Stimulated activated CD8-positive, alpha-beta memory T cell treated with anti-CD3 and anti-CD28 coated beads, Interleukin-2, amount 100 ng/mL, for 1 hour (primary cell): ENCODE data around the gene MRPS33.
"Not testable (repeated sequence)": the region's sequence is repeated elsewhere in the genome, so short reads cannot be mapped to it uniquely, and the experiment has no call there.

Source experiments
- DNase-seq, 2 donors: peaks; one replicate each; pipeline ENCODE4 v3.0.0-alpha.2; 2020; ENCODE audit warnings: low read depth in 2 of 2

The MRPS33 gene

GRCh38 chr7:141014524-141015395, at the start of gene MRPS33:
Gene MRPS33 (minus strand): TSS chr7:141014952. CDS start chr7:141010633, 4,319 bp downstream.
- peak; percentile 84 to 91 for DNase-seq

DNA sequence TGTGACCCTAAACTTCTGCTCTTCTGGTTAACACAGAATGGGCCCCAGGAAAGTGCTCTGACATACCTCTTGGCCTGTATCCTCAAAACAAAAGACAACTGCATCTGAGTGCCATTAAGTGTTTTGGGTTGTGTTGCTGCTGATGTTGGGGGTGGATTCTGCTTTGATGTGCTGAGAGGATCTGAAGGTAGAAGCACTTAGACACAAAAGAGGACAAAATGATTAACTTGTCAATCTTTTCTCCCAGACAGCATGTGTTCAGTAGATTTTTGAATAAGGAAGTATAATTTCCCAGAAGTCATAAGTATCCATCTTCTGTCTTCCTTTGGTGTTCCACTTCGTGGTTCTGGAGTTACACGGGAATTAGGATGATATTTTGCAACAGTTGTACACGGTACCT, 43.0 kb upstream of the MRPS33 start:
- DNase-seq = no peak

DNA sequence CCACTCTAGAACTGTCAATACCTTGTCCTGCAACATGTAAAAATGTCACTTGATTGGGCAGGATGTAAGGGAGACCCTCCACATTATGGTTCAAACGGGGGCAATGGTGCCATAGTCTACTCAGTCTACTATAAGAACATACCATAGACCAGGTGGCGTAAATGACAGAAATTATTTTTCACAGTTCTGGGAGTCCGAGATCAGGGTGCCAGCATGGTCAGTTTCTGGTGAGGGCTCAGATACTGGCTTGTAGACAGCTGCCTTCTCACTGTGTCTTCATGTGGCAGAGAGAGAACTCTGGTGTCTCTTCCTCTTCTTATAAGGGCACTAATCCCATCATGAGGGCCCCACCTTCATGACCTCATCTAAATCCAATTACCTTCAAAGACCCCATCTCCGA, 40.4 kb upstream of the MRPS33 start:
- no peak for DNase-seq

GRCh38 chr7:141053626-141054025, 38.9 kb upstream of the MRPS33 start:
- DNase-seq = peak; percentile 12 to 27

DNA sequence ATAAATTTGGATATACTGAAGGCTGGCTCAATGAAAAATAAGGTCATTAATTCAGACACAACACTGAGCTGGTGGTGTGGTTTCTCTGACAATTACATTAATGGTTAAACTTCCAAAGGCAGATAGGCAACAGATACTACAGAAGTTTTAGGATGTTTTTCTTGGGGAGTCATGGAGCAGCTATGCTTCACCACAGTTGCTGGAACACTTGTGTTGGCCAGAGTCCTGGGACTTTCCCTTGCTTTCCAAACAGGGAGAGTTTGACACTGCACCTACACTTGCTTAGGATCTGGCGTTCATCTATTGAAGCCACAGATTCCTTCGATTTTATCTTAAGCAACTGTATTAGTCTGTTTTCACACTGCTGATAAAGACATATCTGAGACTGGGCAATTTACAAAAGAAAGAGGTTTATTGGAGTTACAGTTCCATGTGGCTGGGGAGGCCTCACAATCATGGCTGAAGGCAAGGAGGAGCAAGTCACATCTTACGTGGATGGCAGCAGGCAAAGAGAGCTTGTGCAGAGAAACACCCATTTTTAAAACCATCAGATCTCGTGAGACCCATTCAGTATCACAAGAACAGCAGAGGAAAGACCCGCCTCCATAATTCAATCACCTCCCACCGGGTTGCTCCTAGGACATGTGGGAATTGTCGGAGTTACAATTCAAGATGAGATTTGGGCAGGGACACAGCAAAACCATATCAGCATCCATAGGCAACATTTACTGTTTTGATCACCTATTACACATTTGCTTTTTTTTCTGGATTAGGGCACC, 31.3 kb upstream of the MRPS33 start:
- DNase-seq = no peak

DNA sequence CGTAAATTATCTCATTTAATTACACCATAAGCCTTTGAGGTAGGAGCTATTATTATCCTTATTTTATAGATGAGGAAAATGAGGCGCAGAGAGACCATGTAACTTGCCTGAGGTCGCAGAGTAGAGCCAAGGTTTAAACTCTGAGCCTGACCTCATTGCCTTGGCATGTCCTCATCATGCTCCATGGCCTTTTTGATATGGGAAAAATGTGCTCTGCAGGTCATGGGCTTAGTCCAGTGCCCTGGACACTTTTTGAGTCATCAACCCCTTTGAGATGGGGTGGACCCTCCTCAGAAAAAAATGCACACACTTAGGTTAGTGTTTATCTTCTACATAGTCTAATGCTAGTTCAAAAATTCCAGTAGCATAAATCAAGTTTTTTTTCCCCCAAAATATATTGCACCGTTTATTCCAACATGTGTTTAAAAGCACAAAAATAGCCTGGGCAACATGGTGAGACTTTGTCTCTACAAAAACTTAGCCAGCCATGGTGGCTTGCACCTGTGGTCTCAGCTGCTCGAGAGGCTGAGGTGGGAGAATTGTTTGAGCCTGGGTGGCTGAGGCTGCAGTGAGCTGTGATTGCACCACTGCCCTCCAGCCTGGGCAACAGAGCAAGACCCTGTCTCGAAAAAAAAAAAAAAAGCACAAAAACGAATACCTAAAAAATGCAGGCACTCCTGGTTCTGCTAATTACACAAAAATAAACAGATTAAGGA, 30.5 kb upstream of the MRPS33 start:
- no peak for DNase-seq

- DNase-seq = no peak
Measured at GRCh38 chr7:141043616-141044015, 28.9 kb upstream of the MRPS33 start.

DNA sequence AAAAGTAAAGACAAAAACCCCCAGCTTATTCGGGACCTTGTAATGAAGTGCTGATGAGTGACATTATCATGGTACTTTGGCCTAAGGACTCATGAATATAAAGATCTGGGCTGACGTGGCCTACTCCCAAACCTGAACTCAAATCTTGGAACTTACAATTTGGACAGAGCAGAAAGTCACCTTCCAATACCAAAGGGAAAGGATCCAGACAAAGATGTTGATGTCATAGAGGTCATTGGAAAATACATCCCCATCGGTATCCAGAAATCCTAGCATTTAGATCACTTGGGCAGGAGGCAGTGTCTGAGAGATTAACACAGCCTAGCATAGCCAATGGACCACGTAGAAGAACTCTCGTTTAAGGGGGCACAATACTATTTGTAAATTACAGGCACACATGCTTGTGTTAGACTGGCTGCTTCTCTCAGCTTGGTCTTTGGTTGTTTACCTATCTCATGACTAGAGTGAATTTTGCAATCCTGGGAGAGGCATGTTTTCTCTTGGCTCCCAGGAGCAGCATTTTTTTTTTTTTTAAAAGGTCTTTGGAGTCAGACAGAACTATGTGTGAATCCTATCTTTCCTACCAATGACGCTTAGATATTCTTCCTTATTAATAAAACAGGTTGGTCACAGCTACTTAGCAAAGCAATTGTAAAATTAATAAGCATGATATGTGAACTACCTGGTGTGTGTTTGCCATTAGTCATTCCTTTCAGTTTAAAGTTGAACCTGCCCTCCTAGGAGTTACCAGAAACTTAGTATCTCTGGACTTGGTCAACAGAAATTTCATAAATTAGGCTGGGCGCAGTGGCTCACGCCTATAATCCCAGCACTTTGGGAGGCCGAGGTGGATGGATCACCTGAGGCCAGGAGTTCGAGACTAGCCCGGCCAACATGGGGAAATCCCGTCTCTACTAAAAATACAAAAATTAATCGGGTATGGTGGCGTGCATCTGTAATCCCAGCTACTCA, 27.8 kb upstream of the MRPS33 start:
- DNase-seq = no peak

- no peak for DNase-seq
Measured at GRCh38 chr7:141039376-141039775, 24.6 kb upstream of the MRPS33 start.

- DNase-seq = not testable (repeated sequence)
Measured at GRCh38 chr7:141038100-141038499, 23.3 kb upstream of the MRPS33 start.

- DNase-seq = not testable (repeated sequence)
Measured at GRCh38 chr7:141032539-141033323, 18.0 kb upstream of the MRPS33 start.

- no peak for DNase-seq
Measured at GRCh38 chr7:141028767-141029166, 14.0 kb upstream of the MRPS33 start.

DNA sequence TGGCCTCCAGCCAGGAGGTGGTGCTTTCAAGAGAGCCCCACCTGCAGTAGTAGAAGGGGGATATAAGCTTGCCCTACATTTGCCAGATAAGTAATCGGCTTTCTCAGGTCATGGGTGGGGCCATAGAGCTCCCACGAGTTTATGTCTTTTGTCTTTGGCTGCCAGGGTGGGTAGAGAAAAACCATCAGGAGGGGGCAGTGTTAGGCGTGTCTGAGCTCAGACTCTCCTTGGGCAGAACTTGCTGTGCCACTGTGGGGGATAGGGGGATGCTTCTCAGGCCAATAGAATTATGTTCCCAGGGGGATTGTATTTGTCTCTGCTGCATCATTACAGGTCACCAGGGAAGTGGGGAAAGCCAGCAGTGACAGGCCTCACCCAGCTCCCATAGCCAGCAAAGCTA, 12.3 kb upstream of the MRPS33 start:
- no peak for DNase-seq

DNA sequence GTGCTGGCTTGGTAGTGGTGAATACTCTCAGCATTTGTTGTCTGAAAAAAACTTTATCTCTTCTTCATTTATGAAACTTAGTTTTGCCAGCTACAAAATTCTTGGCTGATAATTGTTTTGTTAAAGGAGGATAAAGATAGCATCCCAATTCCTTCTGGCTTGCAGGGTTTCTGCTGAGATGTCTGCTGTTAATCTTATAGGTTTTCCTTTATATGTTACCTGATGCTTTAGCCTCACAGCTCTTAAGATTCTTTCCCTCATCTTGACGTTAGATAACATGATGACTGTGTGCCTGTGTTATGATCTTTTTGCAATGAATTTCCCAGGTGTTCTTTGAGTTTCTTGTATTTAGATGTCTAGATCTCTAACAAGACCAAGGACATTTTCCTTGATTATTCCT, 9.9 kb upstream of the MRPS33 start:
- DNase-seq = no peak

DNA sequence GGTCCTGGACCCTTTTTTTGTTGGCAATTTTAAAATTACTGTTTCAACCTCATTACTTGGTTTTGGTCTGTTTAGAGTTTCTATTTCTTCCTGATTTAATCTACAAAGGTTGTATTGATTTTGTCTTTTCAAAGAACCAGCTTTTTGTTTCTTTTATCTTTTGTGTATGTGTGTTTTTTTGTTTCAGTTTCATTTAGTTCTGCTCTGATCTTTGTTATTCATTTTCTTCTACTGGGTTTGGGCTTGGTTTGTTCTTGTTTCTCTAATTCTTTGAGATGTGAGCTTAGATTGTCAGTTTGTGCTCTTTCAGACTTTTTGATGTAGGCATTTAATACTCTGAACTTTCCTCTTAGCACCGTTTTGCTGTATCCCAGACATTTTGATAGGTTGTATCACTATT, 8.5 kb upstream of the MRPS33 start:
- no peak for DNase-seq

DNA sequence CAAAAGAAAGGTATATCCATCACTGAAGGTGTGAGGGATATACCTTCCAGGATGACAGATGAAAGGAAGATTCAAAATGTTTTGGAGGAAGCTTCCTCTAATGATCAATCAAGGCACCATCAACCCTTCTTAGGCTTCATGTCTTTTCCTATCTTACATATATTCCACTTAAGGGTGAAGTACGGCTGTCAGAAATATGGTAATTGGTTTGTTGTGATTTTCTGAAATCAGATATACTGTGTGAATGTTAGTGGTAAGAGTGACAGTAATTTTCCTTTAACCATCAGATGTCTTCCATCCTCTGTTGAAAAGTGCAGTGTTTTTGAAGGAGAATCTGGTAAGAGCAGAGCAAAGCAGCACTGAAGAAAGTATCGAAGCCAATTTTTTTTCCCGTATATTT, 2.8 kb upstream of the MRPS33 start:
- no peak for DNase-seq

DNA sequence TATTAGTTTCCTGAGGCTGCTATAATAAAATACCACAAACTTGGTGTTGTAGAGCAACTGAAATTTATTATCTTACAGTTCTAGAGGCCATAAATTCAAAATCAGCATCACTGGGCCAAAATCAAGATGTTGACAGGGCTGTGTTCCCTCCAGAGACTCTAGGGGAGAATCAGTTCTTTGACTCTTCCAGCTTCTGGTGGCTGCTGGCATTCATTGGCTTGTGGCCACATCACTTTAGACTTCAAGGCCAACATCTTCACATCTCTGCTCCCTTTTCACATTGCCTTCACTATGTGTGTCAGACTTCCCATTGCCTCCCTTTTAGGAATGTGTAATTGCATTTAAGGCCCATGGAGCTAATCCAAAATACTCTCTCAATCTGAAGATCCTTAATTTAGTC, 1.6 kb upstream of the MRPS33 start:
- no peak for DNase-seq

- DNase-seq = no peak
Measured at GRCh38 chr7:141014125-141014523, 628 bp downstream of the MRPS33 start.

GRCh38 chr7:141013345-141013715, 1.4 kb downstream of the MRPS33 start:
- no peak for DNase-seq

DNA sequence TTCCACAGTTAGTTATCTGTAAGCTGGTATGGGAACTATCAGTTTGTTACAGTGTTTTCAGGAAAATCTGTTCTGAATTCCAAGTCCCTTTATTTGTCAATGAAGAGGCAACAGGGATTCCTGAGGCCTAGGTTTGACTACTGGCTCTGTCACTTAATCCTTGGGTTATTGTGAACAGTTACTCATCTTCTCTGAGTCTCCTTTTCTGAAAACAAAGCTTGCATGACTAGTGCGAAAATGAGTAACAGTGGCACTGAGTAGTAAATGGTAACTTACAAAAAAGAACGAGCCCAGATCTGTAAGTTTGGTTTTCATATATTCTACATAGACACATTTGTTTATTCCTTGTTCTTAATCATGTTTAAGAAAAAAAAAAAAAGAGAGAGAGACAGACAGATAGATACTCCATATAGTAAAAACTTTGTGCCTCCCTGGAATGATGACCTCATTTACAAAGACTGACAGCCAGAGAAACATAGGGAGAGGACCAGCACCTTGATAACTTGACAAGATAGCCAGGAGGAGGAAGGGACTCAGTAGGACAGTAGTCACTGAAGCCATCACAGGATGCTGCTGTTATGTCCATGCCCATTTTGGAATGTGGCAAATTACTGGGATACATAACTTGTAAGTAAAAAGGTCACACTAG, 1.9 kb downstream of the MRPS33 start:
- DNase-seq = no peak
